CD4-positive, alpha-beta T cell treated with Interleukin-1 beta for 1 hour (primary cell): Measurements from ENCODE around the gene DNAAF1.
"Not testable (repeated sequence)": the region's sequence is repeated elsewhere in the genome, so short reads cannot be mapped to it uniquely, and the experiment has no call there.

ENCODE experiments used
- DNase-seq, 2 donors: peaks; one replicate each; pipeline ENCODE4 v3.0.0-alpha.2; 2020 to 2022

DNAAF1 gene

GRCh38 chr16:84144859-84145639, at the start of gene DNAAF1, which contains the start of gene HSDL1:
TSS of gene DNAAF1 (plus strand) at chr16:84145308. CDS start at chr16:84145441, 133 bp downstream.
TSS of gene HSDL1 (minus strand) at chr16:84145177. CDS start at chr16:84131321, 13,856 bp downstream.
- peak; percentile 92 to 94 for DNase-seq

GRCh38 chr16:84095466-84095865, 49.6 kb upstream of the DNAAF1 start:
- no peak for DNase-seq

GRCh38 chr16:84096447-84097005, 48.6 kb upstream of the DNAAF1 start:
- DNase-seq = no peak

GRCh38 chr16:84098939-84099338, 46.2 kb upstream of the DNAAF1 start:
- no peak for DNase-seq

GRCh38 chr16:84103678-84104077, 41.4 kb upstream of the DNAAF1 start:
- no peak for DNase-seq

- DNase-seq = no peak
Measured at GRCh38 chr16:84104231-84104630, 40.9 kb upstream of the DNAAF1 start.

GRCh38 chr16:84105301-84105815, 39.8 kb upstream of the DNAAF1 start:
- DNase-seq = no peak

GRCh38 chr16:84105948-84106740, 39.0 kb upstream of the DNAAF1 start:
- no peak for DNase-seq

GRCh38 chr16:84107921-84108320, 37.2 kb upstream of the DNAAF1 start:
- DNase-seq = no peak

- no peak for DNase-seq
Measured at GRCh38 chr16:84109598-84110335, 35.3 kb upstream of the DNAAF1 start.

- no peak for DNase-seq
Measured at GRCh38 chr16:84110527-84110926, 34.6 kb upstream of the DNAAF1 start.

- no peak for DNase-seq
Measured at GRCh38 chr16:84111525-84111924, 33.6 kb upstream of the DNAAF1 start.

GRCh38 chr16:84111949-84112348, 33.2 kb upstream of the DNAAF1 start:
- DNase-seq = not testable (repeated sequence)

- DNase-seq = peak; percentile 59 to 61
Measured at GRCh38 chr16:84115919-84116719, 29.0 kb upstream of the DNAAF1 start.

- DNase-seq = peak; percentile 98 to 99
Measured at GRCh38 chr16:84116720-84117493, 28.2 kb upstream of the DNAAF1 start, which contains the start of gene MBTPS1. TSS of gene MBTPS1 (minus strand) at chr16:84116942. CDS start at chr16:84101783, 15,159 bp downstream.

GRCh38 chr16:84117494-84117843, 27.6 kb upstream of the DNAAF1 start:
- DNase-seq = peak; percentile 9 to 28

GRCh38 chr16:84118315-84118714, 26.8 kb upstream of the DNAAF1 start:
- DNase-seq = not testable (repeated sequence)

GRCh38 chr16:84119368-84119767, 25.7 kb upstream of the DNAAF1 start:
- no peak for DNase-seq

- DNase-seq = no peak
Measured at GRCh38 chr16:84120023-84120422, 25.1 kb upstream of the DNAAF1 start.

- no peak for DNase-seq
Measured at GRCh38 chr16:84121007-84121406, 24.1 kb upstream of the DNAAF1 start.
